Panc1 (cell line): ENCODE data around the gene TESK1. TPM values are rescaled to one million over a fixed set of nuclear protein-coding genes. Genes with fewer than 3 reads are reported as not detected.

Experiments used
- ATAC-seq: fragments of 200-7000 bp; cut with Tn5 transposase; 2 replicates; pipeline ENCODE4 v1.9.1; 2020; ENCODE audit warnings: mild to moderate bottlenecking, moderate library complexity
- BruUV-seq: library from RNA; stranded (reverse); fragments of 400-500 nt; replicated peaks from 2 replicates; lab custom pipeline; 2021; lab: Mats Ljungman, UMichigan
- CTCF ChIA-PET: fragments of 300-600 bp; sonication (Branson Sonifier 250); formaldehyde crosslinking; loops from one replicate; lab custom pipeline; 2022; ENCODE audit warnings: antibody characterized with exemption; lab: Charles Lee
- POLR2A ChIA-PET: fragments of 300-600 bp; sonication (Branson Sonifier 250); formaldehyde crosslinking; loops from one replicate; lab custom pipeline; 2022; ENCODE audit warnings: antibody characterized with exemption; lab: Charles Lee
- DNase-seq: peaks from one replicate; pipeline ENCODE4 v3.0.0-alpha.2; 2010; ENCODE audit warnings: low read depth, low spot score
- H3K27ac ChIP-seq: 2 replicates; pipeline ENCODE4 v1.5.1; 2011; ENCODE audit warnings: mild to moderate bottlenecking, low read length, inconsistent platforms
- H3K27me3 ChIP-seq: fragments of 200-500 bp; sonication (Bioruptor generic); 2 replicates; pipeline ENCODE4 v1.6.0; 2014; ENCODE audit warnings: low read length, inconsistent platforms; ENCODE audit not compliant: control insufficient read depth, insufficient read depth
- H3K36me3 ChIP-seq: fragments of 200-500 bp; sonication (Bioruptor generic); 2 replicates; pipeline ENCODE4 v1.5.1; 2014; ENCODE audit warnings: inconsistent platforms, mild to moderate bottlenecking, low read length, moderate library complexity; ENCODE audit not compliant: control insufficient read depth, insufficient read depth
- H3K4me1 ChIP-seq: 2 replicates; pipeline ENCODE4 v1.5.1; 2011; ENCODE audit warnings: inconsistent platforms, mild to moderate bottlenecking, low read length, moderate library complexity; ENCODE audit not compliant: control insufficient read depth, insufficient read depth
- H3K4me3 ChIP-seq, 2 experiments: 2 replicates each; pipeline ENCODE4 v1.5.1; 2011 to 2012; ENCODE audit warnings: low read depth in 2 of 2, low read length in 2 of 2, mild to moderate bottlenecking in 2 of 2, inconsistent platforms in 1 of 2, moderate library complexity in 1 of 2
- H3K9me3 ChIP-seq: fragments of 200-500 bp; sonication (Bioruptor generic); 2 replicates; pipeline ENCODE4 v1.5.1; 2014; ENCODE audit warnings: low read depth, mild to moderate bottlenecking, inconsistent platforms, low read length, moderate library complexity; ENCODE audit not compliant: control insufficient read depth, insufficient read depth
- CTCF ChIP-seq: fragments of 450-650 bp; IDR thresholded peaks from 2 replicates; pipeline ENCODE4 v1.5.1; 2017; ENCODE audit warnings: mild to moderate bottlenecking
- POLR2AphosphoS5 ChIP-seq: IDR thresholded peaks from 2 replicates; pipeline ENCODE4 v1.6.1; 2012; ENCODE audit warnings: mild to moderate bottlenecking, low read depth, low read length, moderate library complexity
- REST ChIP-seq, 2 experiments: IDR thresholded peaks; 2 replicates each; pipeline ENCODE4 v1.6.1; 2011 to 2012; ENCODE audit warnings: low read depth in 2 of 2, control low read depth in 1 of 2, low read length in 1 of 2, mild to moderate bottlenecking in 1 of 2, moderate library complexity in 1 of 2; ENCODE audit not compliant: insufficient read depth in 1 of 2
- SIN3A ChIP-seq: IDR thresholded peaks from 2 replicates; pipeline ENCODE4 v1.6.1; 2012; ENCODE audit warnings: low read depth, mild to moderate bottlenecking, low read length, moderate library complexity, borderline replicate concordance; ENCODE audit not compliant: insufficient read depth
- TCF7L2 ChIP-seq: IDR thresholded peaks from 2 replicates; pipeline ENCODE4 v1.6.1; 2011; ENCODE audit warnings: mild to moderate bottlenecking, low read depth, low read length, inconsistent platforms
- in situ Hi-C: cut with HindIII; loops from 2 replicates; pipeline ENCODE4 v1.10.0; 2016; ENCODE audit warnings: low sequenced_read_pairs, low pct_unique_long_range_greater_than_20kb
- intact Hi-C: fragments of 100-400 bp; cut with micrococcal nuclease; formaldehyde crosslinking; loops from one replicate; pipeline ENCODE4 v1.10.0; 2022; ENCODE audit not compliant: unreplicated experiment
- total RNA-seq: library from RNA; stranded (reverse); gene quantifications from one replicate; pipeline ENCODE4 v1.2.1, GENCODE V29; 2021; ENCODE audit not compliant: unreplicated experiment

Gene TESK1
- total RNA-seq, 1 experiment from 2014 or later = 55.0 TPM

DNA sequence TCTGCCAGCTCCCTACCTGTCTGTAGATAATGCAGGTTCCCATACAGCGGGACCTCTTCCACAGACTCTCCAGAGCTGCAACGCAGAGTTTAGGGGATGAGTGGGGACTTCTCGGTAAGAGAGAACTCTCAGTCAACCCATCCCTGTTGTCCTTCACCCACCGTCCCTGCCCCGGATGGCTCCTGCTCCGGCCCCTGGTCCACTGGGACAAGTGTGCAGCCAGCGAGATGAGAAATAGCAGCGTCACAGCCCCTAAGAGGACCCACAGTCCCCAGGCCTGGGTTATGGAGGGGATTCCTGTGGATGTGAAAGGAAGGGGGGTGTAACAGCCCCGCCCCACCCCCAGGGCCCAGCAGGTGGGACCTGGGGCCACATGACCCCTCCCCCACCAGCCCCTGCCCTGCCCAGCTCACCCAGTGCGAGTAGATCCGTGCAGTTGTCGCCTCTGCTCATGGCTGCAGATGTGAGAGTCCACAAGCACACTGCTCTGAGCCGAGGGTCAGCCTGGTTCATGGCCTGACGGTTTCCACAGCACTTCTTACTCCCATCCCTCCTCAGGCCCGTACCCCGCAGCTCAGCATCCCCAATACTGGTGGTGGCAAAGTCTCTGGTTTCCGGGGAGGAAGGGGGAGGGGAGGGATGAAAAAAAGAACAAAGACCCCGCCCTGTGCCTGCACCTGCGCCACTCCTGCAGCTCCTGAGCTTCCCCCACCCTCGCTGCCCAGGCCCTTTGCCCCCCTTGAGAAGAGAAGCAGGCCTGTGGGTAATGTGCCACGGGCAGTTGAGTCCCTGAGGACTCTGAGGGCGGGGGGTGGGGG is 45.5 kb downstream of the TESK1 start, which contains the start of gene SIT1:
Gene SIT1 (minus strand): TSS at position 591 of the 818 bp plus-strand sequence. CDS start 78 bp downstream, at position 513.
- in situ Hi-C loops (no loop called here), intact Hi-C loops (loop anchor here (10.0 kb wide), 1 partner anchor 164 kb away; the partner anchor contains the start of genes HINT2 and SPAG8)
- TF ChIP-seq REST (IDR thresholded peaks at IDR 0.05; ENCODE audit: insufficient read depth in 1 of 2, low read depth in 2 of 2, low read length in 1 of 2) (no peak), TCF7L2 (no peak), POLR2AphosphoS5 (no peak), SIN3A (no peak), CTCF (no peak)
- CTCF ChIA-PET = no interaction called here
- Histone ChIP-seq H3K4me3 (no peak within 1 kb of the TSS), H3K27me3 (no peaks in the 10 kb centered on the region), H3K36me3 (no peaks in the 10 kb centered on the region), H3K4me1 (peaks cover 12% of the 10 kb centered on the region), H3K9me3 (no peaks in the 10 kb centered on the region), H3K27ac (no peak within 1 kb of the TSS)
- POLR2A ChIA-PET = no interaction called here
- ATAC-seq = no peak
- no peak for DNase-seq
- no TSS peak for BruUV-seq

GRCh38 chr9:35651956-35652828 is 47.1 kb downstream of the TESK1 start:
- H3K36me3 ChIP-seq = no peaks in the 10 kb centered on the region
- no peak overlapping the region for H3K4me3 ChIP-seq
- H3K9me3 ChIP-seq = no peaks in the 10 kb centered on the region
- no peak for TF ChIP-seq POLR2AphosphoS5
- TF ChIP-seq SIN3A = no peak
- TF ChIP-seq REST (IDR thresholded peaks at IDR 0.05; ENCODE audit: insufficient read depth in 1 of 2, low read depth in 2 of 2, low read length in 1 of 2) = no peak
- TF ChIP-seq TCF7L2 = no peak
- no peak for TF ChIP-seq CTCF
- BruUV-seq = no TSS peak
- peaks cover 6% of the 10 kb centered on the region for H3K4me1 ChIP-seq
- ChIA-PET CTCF (no interaction called here), POLR2A (interaction anchor here (0.6 kb wide), 1 partner anchor 44 kb away, joined by 4 read pairs; no protein-coding TSS in a partner anchor)
- no peaks in the 10 kb centered on the region for H3K27me3 ChIP-seq
- ATAC-seq (peak; percentile 44), DNase-seq (no peak)
- in situ Hi-C loops = no loop called here
- intact Hi-C loops = loop anchor here (10.0 kb wide), 1 partner anchor 163 kb away; the partner anchor contains the start of genes HINT2 and SPAG8
- H3K27ac ChIP-seq = no peak overlapping the region
